GM13976 (cell line): ENCODE results near the gene MED28.
"Not testable (repeated sequence)": the region's sequence is repeated elsewhere in the genome, so short reads cannot be mapped to it uniquely, and the experiment has no call there.

ENCODE experiments used
- DNase-seq: peaks from one replicate; pipeline ENCODE4 v3.0.0; 2012; ENCODE audit warnings: low spot score
- CTCF ChIP-seq: IDR thresholded peaks from 2 replicates; pipeline ENCODE4 v1.5.1; 2012; ENCODE audit warnings: borderline replicate concordance, mild to moderate bottlenecking; ENCODE audit not compliant: insufficient read depth; ENCODE audit errors: extremely low read depth, missing control alignments, control extremely low read depth
- in situ Hi-C: fragments of 300-500 bp; cut with MboI; formaldehyde crosslinking; loops from one replicate; pipeline ENCODE4 v1.12.0; 2022; ENCODE audit warnings: low sequenced_read_pairs, mixed read lengths, inconsistent platforms; ENCODE audit not compliant: unreplicated experiment

Gene MED28

GRCh38 chr4:17657090-17657489, 42.6 kb downstream of the MED28 start:
- no peak for DNase-seq
- no peak for TF ChIP-seq CTCF
- in situ Hi-C loops: no loop called here

- DNase-seq: no peak
- TF ChIP-seq CTCF: no peak
- in situ Hi-C loops: no loop called here
Measured at GRCh38 chr4:17657849-17658248, 43.4 kb downstream of the MED28 start.

- in situ Hi-C loops, DNase-seq: not testable (repeated sequence)
Measured at GRCh38 chr4:17659196-17659595, 44.8 kb downstream of the MED28 start.

GRCh38 chr4:17662694-17663093, 48.3 kb downstream of the MED28 start:
- TF ChIP-seq CTCF: no peak
- in situ Hi-C loops: no loop called here
- DNase-seq: no peak

- no peak for DNase-seq
Measured at GRCh38 chr4:17664755-17665154, 50.3 kb downstream of the MED28 start.

GRCh38 chr4:17665346-17665745, 50.9 kb downstream of the MED28 start:
- DNase-seq: no peak
- in situ Hi-C loops: no loop called here

More at GRCh38 chr4:17664755-17665154, 50.3 kb downstream of the MED28 start:
- in situ Hi-C loops: no loop called here
- no peak for TF ChIP-seq CTCF

GRCh38 chr4:17665852-17666251, 51.4 kb downstream of the MED28 start:
- in situ Hi-C loops: no loop called here
- no peak for TF ChIP-seq CTCF
- DNase-seq: no peak

More at GRCh38 chr4:17665346-17665745, 50.9 kb downstream of the MED28 start:
- no peak for TF ChIP-seq CTCF

GRCh38 chr4:17667253-17667652, 52.8 kb downstream of the MED28 start:
- DNase-seq: no peak
- no peak for TF ChIP-seq CTCF
- in situ Hi-C loops: no loop called here
